ENCODE data around the gene DDO.

DDO gene

DNA sequence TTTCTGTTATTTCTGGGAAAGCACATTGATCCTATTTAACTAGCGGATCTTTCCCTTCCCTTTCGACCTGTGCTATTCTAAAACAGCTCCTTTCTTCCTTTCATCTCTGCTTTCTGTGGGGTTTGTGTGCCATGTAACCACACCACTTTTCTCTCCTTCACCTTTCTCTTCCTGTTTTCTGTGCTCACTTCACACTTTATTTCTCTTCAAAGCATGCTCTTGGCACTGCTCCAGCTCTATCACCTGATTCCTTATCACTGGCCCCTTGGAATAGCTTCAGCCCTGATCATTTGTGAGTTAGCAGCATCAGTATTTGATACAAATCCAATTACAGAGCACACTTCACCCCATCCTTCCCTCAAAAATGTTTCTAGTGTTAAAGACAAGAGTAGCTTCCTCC, 49.1 kb downstream of the DDO start:
- H3K27me3 ChIP-seq (replicated peaks; ENCODE audit: control insufficient read depth, insufficient read depth, low read length): peaks cover 60% of the 10 kb centered on the region
- no peaks in the 10 kb centered on the region for H3K4me1 ChIP-seq (ENCODE audit: control insufficient read depth, insufficient read depth, low read length)
- DNase-seq (ENCODE audit: low read depth): no peak
- H3K9ac ChIP-seq (ENCODE audit: low read length): no peak overlapping the region
- H3K4me3 ChIP-seq (ENCODE audit: low read length): no peak overlapping the region
- H3K36me3 ChIP-seq (ENCODE audit: control insufficient read depth, insufficient read depth, low read length, severe bottlenecking): no peaks in the 10 kb centered on the region
- peaks cover 13% of the 10 kb centered on the region for H3K9me3 ChIP-seq (ENCODE audit: control insufficient read depth, low read length)

DNA sequence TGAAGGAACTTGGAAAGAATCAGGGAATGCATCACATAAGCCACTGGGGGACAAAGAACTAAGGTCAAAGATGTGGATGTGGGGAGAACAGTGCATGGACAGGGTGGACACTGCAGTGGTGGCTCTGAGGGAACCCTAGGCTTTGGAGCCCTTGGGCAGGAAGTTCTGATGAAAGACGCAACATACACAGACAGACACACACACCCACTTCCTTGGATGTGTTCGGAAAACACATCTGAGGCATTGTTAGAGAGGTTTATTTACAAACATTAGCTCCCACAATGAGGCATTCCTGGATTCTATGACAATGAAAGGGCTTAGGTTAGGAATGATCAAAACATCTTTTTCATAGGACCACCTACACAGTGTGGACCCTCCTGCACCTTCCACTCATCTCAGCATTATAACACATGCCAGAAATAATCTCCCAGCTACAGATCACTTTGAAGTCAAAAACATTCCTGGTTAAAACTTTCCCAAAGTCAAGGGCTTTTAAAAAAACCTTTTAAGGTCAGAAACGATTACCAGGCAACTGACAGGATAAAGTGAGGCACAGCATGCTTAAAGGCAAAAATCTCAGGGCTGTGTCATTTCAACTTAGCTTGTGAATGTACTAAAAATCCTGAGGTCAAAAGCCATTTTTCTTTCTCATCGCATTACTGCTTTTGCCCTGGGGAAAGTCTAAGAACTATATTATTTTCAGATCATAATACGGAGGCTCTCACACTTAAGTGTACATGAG, 50.8 kb downstream of the DDO start:
- Histone ChIP-seq H3K4me1 (ENCODE audit: control insufficient read depth, insufficient read depth, low read length) (no peaks in the 10 kb centered on the region), H3K36me3 (ENCODE audit: control insufficient read depth, insufficient read depth, low read length, severe bottlenecking) (no peaks in the 10 kb centered on the region), H3K27me3 (replicated peaks; ENCODE audit: control insufficient read depth, insufficient read depth, low read length) (peaks cover 63% of the 10 kb centered on the region), H3K4me3 (ENCODE audit: low read length) (no peak overlapping the region), H3K9ac (ENCODE audit: low read length) (no peak overlapping the region), H3K9me3 (ENCODE audit: control insufficient read depth, low read length) (peaks cover 8% of the 10 kb centered on the region)
- DNase-seq (ENCODE audit: low read depth): no peak

DNA sequence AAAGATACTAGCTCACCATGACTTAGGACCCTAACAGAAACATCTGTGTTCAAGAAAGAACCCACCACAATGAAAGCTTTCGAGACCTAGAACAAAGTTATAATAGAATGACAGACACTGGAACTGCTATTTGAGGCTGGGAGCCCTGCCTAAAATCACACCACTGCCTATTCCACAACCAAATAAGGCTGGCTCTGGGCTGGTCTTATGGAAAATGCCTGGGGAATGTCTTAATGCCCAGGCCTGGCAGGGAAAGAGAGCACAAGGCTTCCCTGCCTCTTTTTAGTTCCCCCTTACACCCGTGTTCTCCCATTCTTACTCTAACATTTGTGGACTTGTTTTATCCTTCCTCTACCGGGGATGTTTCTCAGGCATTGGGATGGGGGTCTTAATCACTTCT, 51.6 kb downstream of the DDO start:
- no peaks in the 10 kb centered on the region for H3K4me1 ChIP-seq (ENCODE audit: control insufficient read depth, insufficient read depth, low read length)
- no peak overlapping the region for H3K4me3 ChIP-seq (ENCODE audit: low read length)
- peaks cover 12% of the 10 kb centered on the region for H3K9me3 ChIP-seq (ENCODE audit: control insufficient read depth, low read length)
- H3K36me3 ChIP-seq (ENCODE audit: control insufficient read depth, insufficient read depth, low read length, severe bottlenecking): no peaks in the 10 kb centered on the region
- H3K9ac ChIP-seq (ENCODE audit: low read length): no peak overlapping the region
- no peak for DNase-seq (ENCODE audit: low read depth)
- peaks cover 71% of the 10 kb centered on the region for H3K27me3 ChIP-seq (replicated peaks; ENCODE audit: control insufficient read depth, insufficient read depth, low read length)

DNA sequence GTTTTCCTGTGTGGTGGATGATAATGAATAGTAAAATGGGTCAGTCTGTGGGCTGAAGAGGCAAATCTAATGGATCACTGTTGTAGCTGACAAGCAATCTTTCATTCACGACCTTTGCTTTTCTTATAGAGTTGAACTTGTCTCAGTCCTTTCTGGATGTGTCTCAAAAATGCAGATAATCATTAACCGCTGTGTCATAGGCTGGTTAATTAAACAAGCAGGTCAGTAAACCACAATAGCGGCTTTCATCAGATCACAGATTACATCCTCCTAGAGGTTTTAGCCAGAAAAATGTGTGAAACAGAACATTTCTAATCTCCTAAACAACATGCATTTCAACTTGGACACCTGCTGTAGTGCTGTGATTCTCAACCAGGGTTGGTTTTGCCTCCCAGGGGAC, 54.7 kb downstream of the DDO start:
- no peak overlapping the region for H3K9ac ChIP-seq (ENCODE audit: low read length)

DNA sequence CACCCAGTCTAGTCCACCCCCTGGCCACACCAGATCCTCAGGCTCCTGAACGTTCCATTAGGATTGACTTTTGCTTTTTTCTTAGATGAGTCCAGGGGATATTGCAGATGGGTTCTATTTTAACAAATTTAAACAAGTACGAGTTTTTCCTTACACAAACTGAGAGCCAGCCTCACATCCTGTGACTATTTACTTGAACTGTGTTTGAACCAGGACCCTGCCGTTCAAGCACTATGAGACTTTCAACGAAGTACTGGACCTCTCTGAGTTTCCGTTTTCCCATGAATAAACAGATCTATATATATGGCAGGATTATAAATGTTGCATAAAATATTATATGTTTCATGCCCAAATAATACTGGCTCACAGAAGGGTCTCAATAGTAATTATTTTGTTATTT, 55.8 kb downstream of the DDO start:
- Histone ChIP-seq H3K4me1 (ENCODE audit: control insufficient read depth, insufficient read depth, low read length) (peaks cover 4% of the 10 kb centered on the region), H3K4me3 (ENCODE audit: low read length) (no peak overlapping the region), H3K9me3 (ENCODE audit: control insufficient read depth, low read length) (peaks cover 12% of the 10 kb centered on the region), H3K36me3 (ENCODE audit: control insufficient read depth, insufficient read depth, low read length, severe bottlenecking) (no peaks in the 10 kb centered on the region), H3K27me3 (replicated peaks; ENCODE audit: control insufficient read depth, insufficient read depth, low read length) (peaks cover 61% of the 10 kb centered on the region), H3K9ac (ENCODE audit: low read length) (no peak overlapping the region)
- DNase-seq (ENCODE audit: low read depth): no peak

More for the DNA sequence above, 54.7 kb downstream of the DDO start:
- no peak for DNase-seq (ENCODE audit: low read depth)
- peaks cover 12% of the 10 kb centered on the region for H3K9me3 ChIP-seq (ENCODE audit: control insufficient read depth, low read length)
- peaks cover 4% of the 10 kb centered on the region for H3K4me1 ChIP-seq (ENCODE audit: control insufficient read depth, insufficient read depth, low read length)
- peaks cover 69% of the 10 kb centered on the region for H3K27me3 ChIP-seq (replicated peaks; ENCODE audit: control insufficient read depth, insufficient read depth, low read length)
- H3K4me3 ChIP-seq (ENCODE audit: low read length): no peak overlapping the region
- no peaks in the 10 kb centered on the region for H3K36me3 ChIP-seq (ENCODE audit: control insufficient read depth, insufficient read depth, low read length, severe bottlenecking)

DNA sequence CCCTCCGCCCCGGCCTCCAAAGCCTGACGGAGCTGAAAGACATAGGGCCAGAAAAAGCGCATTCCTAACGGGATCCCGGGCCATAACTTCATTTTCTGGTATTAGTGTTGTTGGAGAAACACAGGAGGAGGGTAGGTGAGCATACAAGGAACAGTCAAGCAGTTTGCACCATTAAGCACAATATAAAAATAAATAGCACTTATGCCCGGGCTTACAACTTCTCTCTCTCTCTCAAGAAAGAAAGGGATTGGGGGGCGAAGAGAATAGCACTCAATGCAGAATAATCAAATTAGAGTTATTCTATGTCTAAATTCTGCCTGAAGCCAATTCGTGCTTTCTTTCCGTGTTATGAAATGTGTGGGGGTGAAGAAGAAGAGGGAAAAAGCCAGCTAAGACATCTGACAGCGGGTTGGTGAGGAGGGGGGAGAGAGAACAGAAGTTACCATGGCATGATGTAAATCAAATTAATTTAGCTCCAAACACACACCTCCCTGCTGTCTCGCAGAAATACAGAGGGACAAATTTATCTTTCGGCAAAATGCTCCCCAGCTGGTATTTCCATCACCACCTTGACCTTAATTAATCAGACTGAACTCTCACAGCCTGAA, 56.7 kb downstream of the DDO start:
- no peaks in the 10 kb centered on the region for H3K36me3 ChIP-seq (ENCODE audit: control insufficient read depth, insufficient read depth, low read length, severe bottlenecking)
- peaks cover 4% of the 10 kb centered on the region for H3K4me1 ChIP-seq (ENCODE audit: control insufficient read depth, insufficient read depth, low read length)
- peak; percentile 20 for DNase-seq (ENCODE audit: low read depth)
- H3K9me3 ChIP-seq (ENCODE audit: control insufficient read depth, low read length): peaks cover 12% of the 10 kb centered on the region
- H3K4me3 ChIP-seq (ENCODE audit: low read length): peak overlapping the region; percentile 76
- peak overlapping the region; percentile 28 for H3K9ac ChIP-seq (ENCODE audit: low read length)
- H3K27me3 ChIP-seq (replicated peaks; ENCODE audit: control insufficient read depth, insufficient read depth, low read length): peaks cover 52% of the 10 kb centered on the region

DNA sequence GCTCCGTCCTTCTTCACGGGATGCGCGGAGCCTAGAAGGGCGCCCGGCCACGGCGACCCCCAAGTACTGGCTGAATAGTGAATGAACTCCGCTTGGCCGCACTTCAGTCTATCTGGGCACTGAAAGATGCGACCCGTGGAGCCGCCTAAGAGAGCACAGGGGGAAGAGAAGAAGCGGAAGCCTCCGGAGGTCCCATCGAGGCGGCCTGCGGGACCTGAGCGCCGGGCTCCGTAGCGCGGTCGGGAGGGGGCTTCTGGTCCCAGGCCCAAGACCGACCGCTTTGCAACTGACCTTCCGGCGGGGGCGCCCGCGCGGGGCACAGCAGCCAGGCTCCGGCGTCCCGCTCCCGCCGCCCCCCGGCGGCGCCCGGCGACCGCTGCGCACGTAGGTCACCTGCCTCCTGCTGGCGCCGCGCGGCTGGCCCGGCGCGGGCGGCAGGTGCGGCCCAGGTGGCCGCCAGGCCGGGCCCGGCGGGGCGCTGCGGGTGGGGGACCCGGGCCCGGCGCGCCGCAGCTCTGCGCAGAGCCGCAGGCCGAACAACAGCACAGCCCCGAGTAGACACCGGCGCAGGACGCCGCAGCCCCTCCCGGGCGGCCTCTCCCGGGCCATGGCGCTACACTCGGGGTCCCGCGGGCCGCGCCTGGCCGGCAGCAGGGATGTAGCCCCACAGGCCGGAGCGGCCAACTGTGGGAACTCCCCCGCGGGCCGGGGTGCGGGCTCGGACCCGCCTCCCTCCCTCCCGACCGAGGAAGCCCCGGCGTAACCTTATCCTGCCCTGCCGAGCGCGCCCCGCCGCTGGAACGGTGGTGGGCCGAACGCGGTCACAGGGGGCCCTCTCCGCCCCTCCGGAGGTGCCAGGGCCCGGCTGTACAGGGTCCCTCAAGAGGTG, 57.5 kb downstream of the DDO start, which contains the start of gene METTL24:
Gene METTL24, minus strand, starts transcription at position 686 of the 889 bp plus-strand sequence. Its CDS starts 77 bp downstream, at position 609.
- peak within 1 kb of the TSS; percentile 76 for H3K4me3 ChIP-seq (ENCODE audit: low read length)
- H3K9me3 ChIP-seq (ENCODE audit: control insufficient read depth, low read length): peaks cover 12% of the 10 kb centered on the region
- H3K4me1 ChIP-seq (ENCODE audit: control insufficient read depth, insufficient read depth, low read length): peaks cover 8% of the 10 kb centered on the region
- peaks cover 49% of the 10 kb centered on the region for H3K27me3 ChIP-seq (replicated peaks; ENCODE audit: control insufficient read depth, insufficient read depth, low read length)
- peak; percentile 32 for DNase-seq (ENCODE audit: low read depth)
- H3K9ac ChIP-seq (ENCODE audit: low read length): peak within 1 kb of the TSS; percentile 28
- H3K36me3 ChIP-seq (ENCODE audit: control insufficient read depth, insufficient read depth, low read length, severe bottlenecking): no peaks in the 10 kb centered on the region

DNA sequence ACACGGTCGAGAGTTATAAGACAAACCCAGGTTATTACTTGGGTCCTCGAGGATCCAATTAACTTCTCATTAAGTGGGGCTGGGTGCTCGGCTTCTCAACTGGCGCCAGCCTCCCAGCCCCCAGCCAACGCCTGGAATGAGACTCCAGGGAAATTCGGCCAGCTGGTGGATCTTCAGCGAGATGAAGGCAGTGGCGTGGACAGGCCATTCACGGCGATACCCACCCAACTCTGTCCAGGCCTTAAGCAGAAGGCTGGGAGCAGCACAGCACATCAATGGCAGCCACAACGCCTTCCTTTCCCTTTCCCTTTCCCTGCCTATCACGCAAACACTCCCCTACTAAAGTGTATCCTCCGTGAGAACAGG, 58.1 kb downstream of the DDO start:
- no peaks in the 10 kb centered on the region for H3K36me3 ChIP-seq (ENCODE audit: control insufficient read depth, insufficient read depth, low read length, severe bottlenecking)
- peaks cover 12% of the 10 kb centered on the region for H3K9me3 ChIP-seq (ENCODE audit: control insufficient read depth, low read length)
- peak overlapping the region; percentile 19 for H3K9ac ChIP-seq (ENCODE audit: low read length)
- peak overlapping the region; percentile 75 for H3K4me3 ChIP-seq (ENCODE audit: low read length)
- H3K4me1 ChIP-seq (ENCODE audit: control insufficient read depth, insufficient read depth, low read length): peaks cover 9% of the 10 kb centered on the region
- no peak for DNase-seq (ENCODE audit: low read depth)
- H3K27me3 ChIP-seq (replicated peaks; ENCODE audit: control insufficient read depth, insufficient read depth, low read length): peaks cover 44% of the 10 kb centered on the region

DNA sequence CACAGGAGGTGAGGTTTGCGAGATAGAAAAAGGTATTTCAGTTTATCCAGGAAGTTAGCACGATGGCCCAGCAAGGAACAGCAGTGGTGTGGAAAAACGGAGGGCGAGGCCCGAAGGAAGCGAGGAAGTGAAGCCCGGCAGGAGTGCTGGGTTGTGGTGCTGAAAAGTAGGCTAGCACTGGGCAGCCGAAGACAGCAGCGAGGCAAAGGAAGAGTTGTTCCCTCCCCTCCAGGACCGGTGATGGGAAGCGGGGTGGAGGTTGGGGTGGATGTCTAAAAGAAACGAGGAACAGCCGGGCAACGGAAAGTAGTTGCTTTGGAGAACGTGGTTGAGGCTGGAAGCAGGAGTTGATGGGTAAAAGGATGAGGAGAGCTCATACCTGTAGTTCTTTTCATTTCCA, 58.6 kb downstream of the DDO start:
- H3K4me1 ChIP-seq (ENCODE audit: control insufficient read depth, insufficient read depth, low read length): peaks cover 9% of the 10 kb centered on the region
- H3K9me3 ChIP-seq (ENCODE audit: control insufficient read depth, low read length): peaks cover 12% of the 10 kb centered on the region
- H3K4me3 ChIP-seq (ENCODE audit: low read length): no peak overlapping the region
- H3K27me3 ChIP-seq (replicated peaks; ENCODE audit: control insufficient read depth, insufficient read depth, low read length): peaks cover 42% of the 10 kb centered on the region
- no peak overlapping the region for H3K9ac ChIP-seq (ENCODE audit: low read length)
- DNase-seq (ENCODE audit: low read depth): no peak
- H3K36me3 ChIP-seq (ENCODE audit: control insufficient read depth, insufficient read depth, low read length, severe bottlenecking): no peaks in the 10 kb centered on the region

DNA sequence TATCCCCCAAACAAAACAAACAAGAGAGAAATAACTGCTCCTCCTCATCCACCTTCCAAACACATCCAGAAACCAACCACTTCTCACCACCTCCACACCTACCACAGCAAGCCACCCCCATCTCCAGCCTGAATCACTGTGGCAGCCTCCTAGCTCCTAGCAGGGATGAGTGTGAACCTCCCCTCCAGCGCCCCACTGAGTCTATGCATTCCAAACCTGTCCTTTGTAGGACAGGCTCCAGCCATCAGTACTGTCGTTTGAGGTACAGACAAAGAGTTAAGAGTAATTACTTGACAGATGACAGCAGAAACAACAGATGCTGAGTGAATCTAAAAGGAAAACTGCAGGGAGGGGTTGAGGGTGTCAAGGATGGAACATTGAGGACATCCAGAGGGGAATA, 59.6 kb downstream of the DDO start:
- peaks cover 35% of the 10 kb centered on the region for H3K27me3 ChIP-seq (replicated peaks; ENCODE audit: control insufficient read depth, insufficient read depth, low read length)
- H3K9ac ChIP-seq (ENCODE audit: low read length): no peak overlapping the region
- DNase-seq (ENCODE audit: low read depth): no peak
- no peaks in the 10 kb centered on the region for H3K36me3 ChIP-seq (ENCODE audit: control insufficient read depth, insufficient read depth, low read length, severe bottlenecking)
- no peak overlapping the region for H3K4me3 ChIP-seq (ENCODE audit: low read length)
- peaks cover 3% of the 10 kb centered on the region for H3K9me3 ChIP-seq (ENCODE audit: control insufficient read depth, low read length)
- H3K4me1 ChIP-seq (ENCODE audit: control insufficient read depth, insufficient read depth, low read length): peaks cover 9% of the 10 kb centered on the region

DNA sequence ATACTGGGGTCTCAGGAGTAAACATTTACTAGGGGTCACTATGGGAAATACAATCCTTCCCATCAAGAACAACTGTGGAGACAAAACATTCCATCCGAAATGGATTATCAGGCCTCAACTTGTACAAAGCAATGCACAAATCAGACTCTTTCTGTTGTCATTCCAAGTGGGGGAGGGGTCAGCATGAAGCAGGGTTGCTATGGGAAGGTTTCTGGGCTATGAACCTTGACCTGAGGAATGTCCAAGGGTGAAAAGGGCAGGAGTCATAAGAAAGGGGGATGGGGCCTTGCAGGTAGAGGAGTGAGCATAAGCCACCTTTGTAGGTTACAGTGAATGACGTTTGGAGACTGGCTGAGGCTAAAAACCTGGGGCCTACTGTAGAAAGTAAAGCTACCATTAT, 60.4 kb downstream of the DDO start:
- Histone ChIP-seq H3K4me1 (ENCODE audit: control insufficient read depth, insufficient read depth, low read length) (peaks cover 9% of the 10 kb centered on the region), H3K9me3 (ENCODE audit: control insufficient read depth, low read length) (peaks cover 3% of the 10 kb centered on the region), H3K27me3 (replicated peaks; ENCODE audit: control insufficient read depth, insufficient read depth, low read length) (peaks cover 30% of the 10 kb centered on the region), H3K36me3 (ENCODE audit: control insufficient read depth, insufficient read depth, low read length, severe bottlenecking) (no peaks in the 10 kb centered on the region), H3K4me3 (ENCODE audit: low read length) (no peak overlapping the region), H3K9ac (ENCODE audit: low read length) (no peak overlapping the region)
- no peak for DNase-seq (ENCODE audit: low read depth)

Data from adipocyte (in vitro differentiated cells).